D341Med (cell line): Measurements from ENCODE around the gene SGPP2.
"Not testable (repeated sequence)": the region's sequence is repeated elsewhere in the genome, so short reads cannot be mapped to it uniquely, and the experiment has no call there.

Experiments used
- DNase-seq: peaks from one replicate; pipeline ENCODE4 v3.0.0; 2012; ENCODE audit warnings: low spot score

Gene SGPP2

GRCh38 chr2:222576171-222577081 lies 152.1 kb downstream of the SGPP2 start:
- no peak for DNase-seq

GRCh38 chr2:222577341-222577740 lies 153.0 kb downstream of the SGPP2 start:
- no peak for DNase-seq

- no peak for DNase-seq
Observed at GRCh38 chr2:222582928-222583327, 158.6 kb downstream of the SGPP2 start.

- not testable (repeated sequence) for DNase-seq
Observed at GRCh38 chr2:222584589-222584988, 160.2 kb downstream of the SGPP2 start.

GRCh38 chr2:222591661-222592060 lies 167.3 kb downstream of the SGPP2 start:
- no peak for DNase-seq

- no peak for DNase-seq
Observed at GRCh38 chr2:222592176-222592575, 167.8 kb downstream of the SGPP2 start.

GRCh38 chr2:222594679-222595078 lies 170.3 kb downstream of the SGPP2 start:
- DNase-seq = no peak

GRCh38 chr2:222595581-222595980 lies 171.2 kb downstream of the SGPP2 start:
- DNase-seq = no peak

- no peak for DNase-seq
Observed at GRCh38 chr2:222598611-222599010, 174.3 kb downstream of the SGPP2 start.

GRCh38 chr2:222603501-222603900 lies 179.2 kb downstream of the SGPP2 start:
- no peak for DNase-seq

GRCh38 chr2:222604749-222605515 lies 180.6 kb downstream of the SGPP2 start:
- DNase-seq = no peak

GRCh38 chr2:222606306-222606705 lies 182.0 kb downstream of the SGPP2 start:
- no peak for DNase-seq

- no peak for DNase-seq
Observed at GRCh38 chr2:222608081-222608480, 183.7 kb downstream of the SGPP2 start.

- no peak for DNase-seq
Observed at GRCh38 chr2:222609381-222609780, 185.0 kb downstream of the SGPP2 start.
